ENCODE results near the gene TRPM2. TPM values are rescaled to one million over a fixed set of nuclear protein-coding genes. Genes with fewer than 3 reads are reported as not detected.

The TRPM2 gene
- total RNA-seq, 2 donors from 2014 or later = 1.6 to 12.5 TPM

DNA sequence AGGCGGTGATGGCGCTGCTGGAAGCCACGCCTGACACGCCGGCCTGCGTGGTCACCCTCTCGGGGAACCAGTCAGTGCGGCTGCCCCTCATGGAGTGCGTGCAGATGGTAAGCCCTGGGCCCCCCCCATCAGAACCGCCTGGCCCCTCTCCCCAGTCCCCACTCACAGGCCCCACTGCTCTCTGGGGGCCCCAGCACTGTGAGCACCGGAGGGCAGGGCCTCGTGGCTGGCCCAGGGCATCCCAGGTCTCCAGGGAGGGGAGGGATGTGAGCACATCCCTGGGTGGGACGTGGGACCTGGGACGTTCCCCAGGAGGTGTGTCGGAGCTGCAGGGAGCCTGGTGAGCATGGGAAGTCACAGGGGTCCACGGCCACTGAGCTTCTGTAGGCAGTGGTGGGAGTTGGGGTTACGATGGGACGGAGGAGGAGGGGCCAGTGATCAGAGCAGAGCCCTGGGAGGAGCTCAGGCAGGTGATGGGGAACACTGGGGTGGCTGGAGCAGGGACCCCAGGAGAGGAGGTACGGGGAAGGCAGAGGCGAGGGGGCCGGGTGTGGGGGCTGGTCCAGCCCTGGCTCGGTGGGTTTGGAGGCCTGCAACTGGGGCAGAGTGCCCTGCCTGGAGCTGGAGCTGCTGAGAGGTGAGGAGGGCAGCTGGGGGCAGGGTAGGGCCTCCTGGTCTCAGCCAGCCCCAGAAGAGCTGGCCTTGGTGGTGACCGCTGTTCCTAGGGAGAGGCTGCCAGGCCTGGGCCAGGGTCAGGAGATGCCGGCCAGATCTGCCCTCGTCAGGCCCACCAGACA lies 34.7 kb upstream of the TRPM2 start:
- H3K4me1 Mint-ChIP-seq = no peaks in the 10 kb centered on the region
- no peak overlapping the region for H3K4me3 ChIP-seq (ENCODE audit: low read length)
- 96 to 98% methylated on average over 17 to 25 of the region's 25 CpGs for WGBS, 2 experiments (ENCODE audit: insufficient coverage in 1 of 2, insufficient read length in 1 of 2)
- H3K27ac Mint-ChIP-seq = no peak overlapping the region
- TF ChIP-seq, protein P1, sequence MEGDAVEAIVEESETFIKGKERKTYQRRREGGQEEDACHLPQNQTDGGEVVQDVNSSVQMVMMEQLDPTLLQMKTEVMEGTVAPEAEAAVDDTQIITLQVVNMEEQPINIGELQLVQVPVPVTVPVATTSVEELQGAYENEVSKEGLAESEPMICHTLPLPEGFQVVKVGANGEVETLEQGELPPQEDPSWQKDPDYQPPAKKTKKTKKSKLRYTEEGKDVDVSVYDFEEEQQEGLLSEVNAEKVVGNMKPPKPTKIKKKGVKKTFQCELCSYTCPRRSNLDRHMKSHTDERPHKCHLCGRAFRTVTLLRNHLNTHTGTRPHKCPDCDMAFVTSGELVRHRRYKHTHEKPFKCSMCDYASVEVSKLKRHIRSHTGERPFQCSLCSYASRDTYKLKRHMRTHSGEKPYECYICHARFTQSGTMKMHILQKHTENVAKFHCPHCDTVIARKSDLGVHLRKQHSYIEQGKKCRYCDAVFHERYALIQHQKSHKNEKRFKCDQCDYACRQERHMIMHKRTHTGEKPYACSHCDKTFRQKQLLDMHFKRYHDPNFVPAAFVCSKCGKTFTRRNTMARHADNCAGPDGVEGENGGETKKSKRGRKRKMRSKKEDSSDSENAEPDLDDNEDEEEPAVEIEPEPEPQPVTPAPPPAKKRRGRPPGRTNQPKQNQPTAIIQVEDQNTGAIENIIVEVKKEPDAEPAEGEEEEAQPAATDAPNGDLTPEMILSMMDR (conservative IDR thresholded peaks at IDR 0.05) = no peak
- H3K9me3 Mint-ChIP-seq = no peaks in the 10 kb centered on the region
- no peak overlapping the region for H3K4me3 Mint-ChIP-seq
- H3K4me1 ChIP-seq (ENCODE audit: control insufficient read depth, insufficient read depth, low read length) = no peaks in the 10 kb centered on the region
- H3K9ac ChIP-seq (ENCODE audit: extremely low read depth, low read length, poor library complexity, severe bottlenecking) = no peak overlapping the region
- peaks cover 18% of the 10 kb centered on the region for H3K36me3 Mint-ChIP-seq (ENCODE audit: low read depth)
- no peaks in the 10 kb centered on the region for H3K27me3 ChIP-seq (ENCODE audit: control insufficient read depth, insufficient read depth, low read length, poor library complexity, severe bottlenecking)
- no peak for DNase-seq
- H3K36me3 ChIP-seq (ENCODE audit: control insufficient read depth, insufficient read depth, low read length) = peaks cover 20% of the 10 kb centered on the region
- H3K27me3 Mint-ChIP-seq (ENCODE audit: insufficient read depth) = no peaks in the 10 kb centered on the region
- no peak overlapping the region for H3K27ac ChIP-seq (ENCODE audit: low read depth, low read length)
- no peaks in the 10 kb centered on the region for H3K9me3 ChIP-seq (ENCODE audit: control insufficient read depth, low read length)

DNA sequence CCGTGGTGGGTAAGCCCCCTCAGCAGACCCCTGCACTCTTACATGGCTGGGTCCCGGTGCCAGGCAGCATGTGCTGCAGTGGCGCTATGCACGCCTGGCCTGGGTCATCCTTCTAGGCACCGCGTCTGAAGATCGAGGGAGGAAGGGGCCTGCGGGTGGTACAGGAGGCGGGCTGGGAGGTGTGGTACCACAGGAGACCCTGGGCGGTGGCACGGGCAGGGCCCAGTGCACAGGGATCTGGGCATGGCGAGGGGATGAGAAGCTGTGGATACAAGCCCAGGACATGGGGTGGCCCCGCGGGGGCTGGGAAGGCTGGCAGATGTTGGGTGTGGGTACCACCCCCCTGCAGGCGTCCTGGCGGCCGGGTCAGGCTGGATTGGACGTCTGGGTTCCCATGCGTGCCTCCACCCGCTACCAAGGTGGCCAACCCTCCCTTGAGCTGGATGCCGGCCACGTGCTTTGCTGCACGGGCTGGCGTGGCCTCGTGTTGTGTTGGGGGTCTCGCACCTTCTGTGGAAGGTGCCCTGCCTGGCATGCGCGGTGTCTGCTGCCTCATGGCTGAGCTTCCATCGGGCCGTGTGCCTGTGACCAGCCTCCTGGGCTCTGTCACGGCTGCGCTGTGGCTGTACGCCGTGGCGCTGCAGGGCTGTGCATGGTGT lies 33.9 kb upstream of the TRPM2 start:
- Mint-ChIP-seq H3K9me3 (no peaks in the 10 kb centered on the region), H3K4me1 (no peaks in the 10 kb centered on the region), H3K4me3 (no peak overlapping the region), H3K36me3 (ENCODE audit: low read depth) (peaks cover 18% of the 10 kb centered on the region), H3K27ac (no peak overlapping the region), H3K27me3 (ENCODE audit: insufficient read depth) (no peaks in the 10 kb centered on the region)
- Histone ChIP-seq H3K9me3 (ENCODE audit: control insufficient read depth, low read length) (no peaks in the 10 kb centered on the region), H3K4me3 (ENCODE audit: low read length) (no peak overlapping the region), H3K27me3 (ENCODE audit: control insufficient read depth, insufficient read depth, low read length, poor library complexity, severe bottlenecking) (no peaks in the 10 kb centered on the region), H3K9ac (ENCODE audit: extremely low read depth, low read length, poor library complexity, severe bottlenecking) (no peak overlapping the region), H3K4me1 (ENCODE audit: control insufficient read depth, insufficient read depth, low read length) (no peaks in the 10 kb centered on the region), H3K36me3 (ENCODE audit: control insufficient read depth, insufficient read depth, low read length) (peaks cover 26% of the 10 kb centered on the region), H3K27ac (ENCODE audit: low read depth, low read length) (no peak overlapping the region)
- DNase-seq = no peak
- TF ChIP-seq, protein P1 (conservative IDR thresholded peaks at IDR 0.05) = no peak
- 94 to 95% methylated on average over 29 to 35 of the region's 35 CpGs for WGBS, 2 experiments (ENCODE audit: insufficient coverage in 1 of 2, insufficient read length in 1 of 2)

DNA sequence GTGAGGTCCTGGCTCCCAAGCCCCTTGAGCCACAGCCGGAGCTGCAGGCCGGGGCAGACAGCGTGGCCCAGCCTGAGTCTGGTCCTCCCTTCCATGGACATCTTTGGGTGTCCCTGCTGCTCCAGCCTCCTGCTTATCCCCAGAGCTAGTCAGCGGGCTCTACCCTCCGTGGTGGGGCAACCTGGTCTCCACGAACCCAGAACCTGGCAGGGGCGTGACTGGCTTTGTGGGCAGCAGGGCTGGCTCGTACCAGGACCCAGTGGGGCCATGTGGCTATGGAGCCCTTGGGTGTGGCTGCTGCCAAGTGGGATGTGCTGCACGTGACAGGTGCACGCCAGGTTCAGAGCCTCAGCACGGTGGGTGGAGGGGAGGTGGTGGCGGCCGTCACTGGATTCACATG lies 32.6 kb upstream of the TRPM2 start:
- Histone ChIP-seq H3K27me3 (ENCODE audit: control insufficient read depth, insufficient read depth, low read length, poor library complexity, severe bottlenecking) (no peaks in the 10 kb centered on the region), H3K36me3 (ENCODE audit: control insufficient read depth, insufficient read depth, low read length) (peaks cover 29% of the 10 kb centered on the region), H3K9me3 (ENCODE audit: control insufficient read depth, low read length) (no peaks in the 10 kb centered on the region), H3K4me3 (ENCODE audit: low read length) (no peak overlapping the region), H3K27ac (ENCODE audit: low read depth, low read length) (no peak overlapping the region), H3K9ac (ENCODE audit: extremely low read depth, low read length, poor library complexity, severe bottlenecking) (no peak overlapping the region), H3K4me1 (ENCODE audit: control insufficient read depth, insufficient read depth, low read length) (no peaks in the 10 kb centered on the region)
- no peak overlapping the region for H3K27ac Mint-ChIP-seq
- 94 to 98% methylated on average over 9 to 13 of the region's 13 CpGs for WGBS, 2 experiments (ENCODE audit: insufficient coverage in 1 of 2, insufficient read length in 1 of 2)
- H3K27me3 Mint-ChIP-seq (ENCODE audit: insufficient read depth) = no peaks in the 10 kb centered on the region
- peaks cover 18% of the 10 kb centered on the region for H3K36me3 Mint-ChIP-seq (ENCODE audit: low read depth)
- H3K9me3 Mint-ChIP-seq = no peaks in the 10 kb centered on the region
- H3K4me1 Mint-ChIP-seq = no peaks in the 10 kb centered on the region
- DNase-seq = no peak
- no peak overlapping the region for H3K4me3 Mint-ChIP-seq
- TF ChIP-seq, protein P1 (conservative IDR thresholded peaks at IDR 0.05) = no peak

All from endodermal cell (in vitro differentiated cells).